Tibial artery (tissue), 4 donors: ENCODE measurements around the gene CACNA1D.

ENCODE experiments used
- DNase-seq, 2 donors: peaks; one replicate each; pipeline ENCODE4 v3.0.0-alpha.2; 2019
- H3K27ac ChIP-seq, 2 donors: fragments of 200-600 bp; sonication (generic) in 1 of 2; 1 replicate in 1 of 2; 2 replicates in 1 of 2; pipeline ENCODE4 v1.5.1; 2018 to 2019; ENCODE audit warnings: mild to moderate bottlenecking in 1 of 2
- H3K27me3 ChIP-seq, 2 donors: fragments of 200-600 bp; sonication (generic) in 1 of 2; one replicate each; pipeline versions ENCODE4 v1.5.1 to v1.6.0; 2016 to 2019
- H3K36me3 ChIP-seq, 3 donors: fragments of 200-600 bp; sonication (generic) in 2 of 3; one replicate each; pipeline ENCODE4 v1.5.1; 2016 to 2019; ENCODE audit warnings: mild to moderate bottlenecking in 2 of 3
- H3K4me1 ChIP-seq, 4 donors: fragments of 200-600 bp; sonication (generic) in 2 of 4; 1 replicate in 3 of 4; 2 replicates in 1 of 4; pipeline ENCODE4 v1.5.1; 2016 to 2019
- H3K4me3 ChIP-seq, 2 donors: fragments of 200-600 bp; sonication (generic) in 1 of 2; 1 replicate in 1 of 2; 2 replicates in 1 of 2; pipeline ENCODE4 v1.5.1; 2018 to 2019; ENCODE audit warnings: mild to moderate bottlenecking in 2 of 2
- H3K9me3 ChIP-seq, 3 donors: fragments of 200-600 bp; sonication (generic) in 1 of 3; one replicate each; pipeline ENCODE4 v1.5.1; 2016 to 2019
- CTCF ChIP-seq, 2 experiments: fragments of 200-600 bp in 1 of 2; fragments of 450-650 bp in 1 of 2; IDR thresholded peaks; one replicate each; pipeline ENCODE4 v1.5.1; 2017 to 2019; ENCODE audit warnings: antibody characterized with exemption in 2 of 2, mild to moderate bottlenecking in 1 of 2, moderate library complexity in 1 of 2
- intact Hi-C: fragments of 100-400 bp; cut with DNase I; formaldehyde crosslinking; loops from one replicate; pipeline ENCODE4 v1.15.0; 2023; ENCODE audit warnings: low total_unique reads

CACNA1D gene

DNA sequence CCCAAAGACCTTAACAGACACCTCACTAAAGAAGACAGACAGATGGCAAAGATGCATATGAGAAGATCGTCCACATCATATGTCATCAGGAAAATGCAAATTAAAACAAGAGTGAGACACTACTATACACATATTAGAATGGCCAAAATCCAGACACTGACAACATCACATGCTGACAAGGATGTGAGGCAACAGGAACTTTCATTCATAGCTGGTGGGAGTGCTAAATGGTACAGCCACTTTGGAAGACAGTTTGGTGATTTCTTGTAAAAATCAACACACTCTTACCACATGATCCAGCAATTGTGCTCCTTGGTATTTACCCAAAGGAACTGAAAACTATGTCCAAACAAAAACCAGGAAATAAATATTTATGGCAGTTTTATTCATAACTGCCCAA lies 334.2 kb downstream of the CACNA1D start:
- intact Hi-C loops, result no loop called here
- DNase-seq, result no peak
- no peak overlapping the region for H3K27ac ChIP-seq
- H3K4me3 ChIP-seq, result no peak overlapping the region
- no peaks in the 10 kb centered on the region for H3K4me1 ChIP-seq
- H3K9me3 ChIP-seq, result no peaks in the 10 kb centered on the region
- H3K27me3 ChIP-seq, result no peaks in the 10 kb centered on the region
- peaks cover 0 to 1% (median 0%) of the 10 kb centered on the region in 3 donors for H3K36me3 ChIP-seq
- TF ChIP-seq CTCF (IDR thresholded peaks at IDR 0.05), result no peak

GRCh38 chr3:53829605-53830004 lies 335.2 kb downstream of the CACNA1D start:
- Histone ChIP-seq H3K4me1 (no peaks in the 10 kb centered on the region), H3K4me3 (no peak overlapping the region), H3K9me3 (no peaks in the 10 kb centered on the region), H3K27me3 (no peaks in the 10 kb centered on the region), H3K36me3 (no peaks in the 10 kb centered on the region), H3K27ac (no peak overlapping the region)
- DNase-seq, result peak in 1 of 2 donors; percentile 5
- TF ChIP-seq CTCF (IDR thresholded peaks at IDR 0.05), result no peak
- intact Hi-C loops, result no loop called here

GRCh38 chr3:53830944-53831343 lies 336.5 kb downstream of the CACNA1D start:
- no peak overlapping the region for H3K4me3 ChIP-seq
- H3K36me3 ChIP-seq, result no peaks in the 10 kb centered on the region
- no peaks in the 10 kb centered on the region for H3K9me3 ChIP-seq
- TF ChIP-seq CTCF (IDR thresholded peaks at IDR 0.05), result no peak
- peak in 1 of 2 donors; percentile 23 for DNase-seq
- H3K27ac ChIP-seq, result no peak overlapping the region
- intact Hi-C loops, result no loop called here
- H3K27me3 ChIP-seq, result no peaks in the 10 kb centered on the region
- no peaks in the 10 kb centered on the region for H3K4me1 ChIP-seq

- DNase-seq, result peak in 1 of 2 donors; percentile 56
- Histone ChIP-seq H3K9me3 (no peaks in the 10 kb centered on the region), H3K4me1 (no peaks in the 10 kb centered on the region), H3K36me3 (peaks cover 0 to 2% (median 0%) of the 10 kb centered on the region in 3 donors), H3K27ac (no peak overlapping the region), H3K4me3 (no peak overlapping the region), H3K27me3 (no peaks in the 10 kb centered on the region)
- TF ChIP-seq CTCF (IDR thresholded peaks at IDR 0.05), result no peak
- intact Hi-C loops, result no loop called here
Observed at GRCh38 chr3:53833053-53833645, 338.7 kb downstream of the CACNA1D start.

- TF ChIP-seq CTCF (IDR thresholded peaks at IDR 0.05), result no peak
- Histone ChIP-seq H3K36me3 (peaks cover 0 to 8% (median 0%) of the 10 kb centered on the region in 3 donors), H3K9me3 (no peaks in the 10 kb centered on the region), H3K4me3 (no peak overlapping the region), H3K27me3 (no peaks in the 10 kb centered on the region), H3K27ac (no peak overlapping the region), H3K4me1 (no peaks in the 10 kb centered on the region)
- intact Hi-C loops, result no loop called here
- DNase-seq, result peak in 1 of 2 donors; percentile 54
Observed at GRCh38 chr3:53833700-53834099, 339.3 kb downstream of the CACNA1D start.
